ENCODE measurements around the gene TLE1. TPM values are rescaled to one million over a fixed set of nuclear protein-coding genes. Genes with fewer than 3 reads are reported as not detected.
"Not testable (repeated sequence)": the region's sequence is repeated elsewhere in the genome, so short reads cannot be mapped to it uniquely, and the experiment has no call there.

TLE1 gene
- total RNA-seq, 2 experiments from 2014 or later, result 0.50 to 0.68 TPM

- H3K27ac Mint-ChIP-seq, result no peak overlapping the region
- H3K9me3 Mint-ChIP-seq (ENCODE audit: insufficient read depth), result no peaks in the 10 kb centered on the region
- no peak overlapping the region for H3K4me3 Mint-ChIP-seq
- H3K36me3 Mint-ChIP-seq (ENCODE audit: low read depth), result no peaks in the 10 kb centered on the region
- no peak for ATAC-seq
- POLR2A ChIA-PET, result no interaction called here
- CTCF ChIA-PET, result no interaction called here
- peaks cover 15% of the 10 kb centered on the region for H3K27me3 Mint-ChIP-seq (ENCODE audit: low read depth)
- H3K4me1 Mint-ChIP-seq (ENCODE audit: low read depth), result peaks cover 8% of the 10 kb centered on the region
- DNase-seq, result no peak
Measured at GRCh38 chr9:81598123-81598497, 91.2 kb downstream of the TLE1 start.

GRCh38 chr9:81597419-81598122, 91.8 kb downstream of the TLE1 start:
- Mint-ChIP-seq H3K4me1 (ENCODE audit: low read depth) (peaks cover 8% of the 10 kb centered on the region), H3K36me3 (ENCODE audit: low read depth) (no peaks in the 10 kb centered on the region), H3K9me3 (ENCODE audit: insufficient read depth) (no peaks in the 10 kb centered on the region), H3K27ac (no peak overlapping the region), H3K4me3 (no peak overlapping the region), H3K27me3 (ENCODE audit: low read depth) (peaks cover 17% of the 10 kb centered on the region)
- DNase-seq (no peak), ATAC-seq (no peak)
- ChIA-PET POLR2A (no interaction called here), CTCF (no interaction called here)

DNA sequence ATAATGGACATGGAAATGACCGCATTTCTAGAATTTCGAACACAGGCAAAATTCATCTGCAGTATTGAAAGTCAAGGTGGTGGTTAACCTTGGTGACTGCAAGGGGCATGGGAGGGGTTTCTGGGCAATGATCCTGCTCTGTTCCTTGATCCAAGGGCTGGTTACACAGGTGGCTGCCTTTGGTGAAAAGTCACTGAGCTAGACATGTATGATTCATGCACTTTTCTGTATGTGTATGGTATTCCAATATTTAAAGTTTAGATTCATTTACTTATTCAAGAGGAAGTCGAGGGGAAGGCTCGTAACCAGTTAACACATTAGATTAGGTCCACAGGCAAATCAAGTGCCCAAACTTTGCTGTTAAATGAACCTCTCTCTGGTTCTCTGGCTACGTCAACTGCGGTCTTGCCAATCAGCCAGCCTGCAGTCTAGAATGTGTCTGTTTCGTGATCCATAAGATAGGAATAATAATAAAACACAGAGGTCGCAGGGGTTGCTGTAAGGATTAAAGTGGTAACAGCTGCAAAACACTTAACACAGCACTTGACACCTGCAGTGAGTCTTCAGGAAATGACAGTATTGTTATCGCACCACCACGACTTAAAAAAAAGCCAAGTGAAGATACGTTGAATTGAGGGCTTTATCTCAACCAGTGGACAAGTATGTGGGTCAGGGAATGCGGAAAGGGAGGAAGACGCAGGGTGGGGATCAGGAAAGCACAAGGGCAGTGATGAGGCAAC, 92.5 kb downstream of the TLE1 start:
- Mint-ChIP-seq H3K9me3 (ENCODE audit: insufficient read depth) (no peaks in the 10 kb centered on the region), H3K27me3 (ENCODE audit: low read depth) (peaks cover 17% of the 10 kb centered on the region), H3K36me3 (ENCODE audit: low read depth) (no peaks in the 10 kb centered on the region), H3K4me1 (ENCODE audit: low read depth) (peaks cover 8% of the 10 kb centered on the region), H3K27ac (no peak overlapping the region), H3K4me3 (no peak overlapping the region)
- no peak for ATAC-seq
- ChIA-PET POLR2A (no interaction called here), CTCF (no interaction called here)
- DNase-seq, result no peak

DNA sequence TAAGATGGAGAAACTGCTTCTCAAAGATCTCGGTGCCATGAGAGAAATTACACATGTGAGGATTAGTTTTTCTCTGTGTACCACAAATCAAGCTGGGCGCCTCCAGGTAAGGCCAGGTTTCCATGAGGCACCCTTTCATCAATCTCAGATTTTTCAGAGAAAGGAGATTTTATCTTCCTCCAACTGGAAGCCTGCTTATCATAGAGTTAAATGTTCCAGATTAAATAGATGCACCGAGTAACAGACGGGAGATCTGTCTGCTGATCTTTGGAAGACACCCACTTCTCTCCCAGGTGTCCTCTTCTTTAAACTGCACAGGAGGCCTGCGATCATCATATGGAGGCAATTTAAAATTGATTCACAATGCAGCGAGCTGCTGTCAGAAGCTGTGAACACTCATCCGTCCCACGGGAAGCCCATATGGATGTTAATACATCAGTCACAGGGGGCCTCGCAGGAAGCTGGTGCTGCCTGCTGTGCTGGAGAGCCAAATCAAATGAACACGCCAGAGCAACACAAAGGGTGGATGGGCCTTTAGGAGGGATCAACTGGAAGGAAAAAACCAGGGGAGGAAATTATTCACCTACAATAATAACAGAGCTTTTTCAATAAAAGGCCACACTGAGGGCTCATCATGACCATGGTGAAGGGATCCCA, 93.3 kb downstream of the TLE1 start:
- Mint-ChIP-seq H3K4me1 (ENCODE audit: low read depth) (peaks cover 8% of the 10 kb centered on the region), H3K27ac (no peak overlapping the region), H3K36me3 (ENCODE audit: low read depth) (no peaks in the 10 kb centered on the region), H3K9me3 (ENCODE audit: insufficient read depth) (no peaks in the 10 kb centered on the region), H3K4me3 (no peak overlapping the region), H3K27me3 (ENCODE audit: low read depth) (peaks cover 17% of the 10 kb centered on the region)
- ChIA-PET POLR2A (no interaction called here), CTCF (no interaction called here)
- ATAC-seq (no peak), DNase-seq (no peak)

- ATAC-seq; CTCF ChIA-PET; H3K9me3 Mint-ChIP-seq (ENCODE audit: insufficient read depth); DNase-seq; POLR2A ChIA-PET; H3K27ac Mint-ChIP-seq; H3K4me3 Mint-ChIP-seq; H3K4me1 Mint-ChIP-seq (ENCODE audit: low read depth); H3K36me3 Mint-ChIP-seq (ENCODE audit: low read depth): not testable (repeated sequence)
- H3K27me3 Mint-ChIP-seq (ENCODE audit: low read depth), result peaks cover 17% of the 10 kb centered on the region
Measured at GRCh38 chr9:81595293-81595692, 94.1 kb downstream of the TLE1 start.

GRCh38 chr9:81594415-81594814, 94.9 kb downstream of the TLE1 start:
- H3K4me1 Mint-ChIP-seq (ENCODE audit: low read depth), result peaks cover 8% of the 10 kb centered on the region
- H3K36me3 Mint-ChIP-seq (ENCODE audit: low read depth), result no peaks in the 10 kb centered on the region
- ATAC-seq (no peak), DNase-seq (no peak)
- H3K27ac Mint-ChIP-seq, result no peak overlapping the region
- CTCF ChIA-PET, result no interaction called here
- POLR2A ChIA-PET, result no interaction called here
- no peak overlapping the region for H3K4me3 Mint-ChIP-seq
- peaks cover 17% of the 10 kb centered on the region for H3K27me3 Mint-ChIP-seq (ENCODE audit: low read depth)
- no peaks in the 10 kb centered on the region for H3K9me3 Mint-ChIP-seq (ENCODE audit: insufficient read depth)

DNA sequence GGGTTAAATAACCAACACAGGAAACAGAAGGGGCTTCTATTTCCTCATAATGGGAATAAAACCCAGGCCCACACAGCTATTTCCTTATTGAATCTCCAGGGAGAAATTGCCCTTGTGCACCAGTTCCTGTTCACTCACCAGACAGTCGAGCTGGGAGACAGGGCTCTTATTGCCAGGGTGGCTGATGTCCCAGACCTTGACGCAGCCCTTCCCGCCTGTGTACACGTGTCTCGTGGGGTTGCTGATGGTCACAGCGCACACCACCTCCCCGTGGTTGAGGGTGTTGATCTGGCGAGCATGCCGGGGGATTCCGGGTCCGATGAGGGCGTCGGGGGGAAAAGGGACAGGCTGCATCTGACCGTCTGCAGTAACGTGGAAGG, 96.5 kb downstream of the TLE1 start:
- ATAC-seq (no peak), DNase-seq (no peak)
- Mint-ChIP-seq H3K36me3 (ENCODE audit: low read depth) (no peaks in the 10 kb centered on the region), H3K9me3 (ENCODE audit: insufficient read depth) (no peaks in the 10 kb centered on the region), H3K27me3 (ENCODE audit: low read depth) (peaks cover 13% of the 10 kb centered on the region), H3K4me3 (no peak overlapping the region), H3K27ac (no peak overlapping the region), H3K4me1 (ENCODE audit: low read depth) (peaks cover 8% of the 10 kb centered on the region)
- CTCF ChIA-PET, result no interaction called here
- POLR2A ChIA-PET, result no interaction called here

DNA sequence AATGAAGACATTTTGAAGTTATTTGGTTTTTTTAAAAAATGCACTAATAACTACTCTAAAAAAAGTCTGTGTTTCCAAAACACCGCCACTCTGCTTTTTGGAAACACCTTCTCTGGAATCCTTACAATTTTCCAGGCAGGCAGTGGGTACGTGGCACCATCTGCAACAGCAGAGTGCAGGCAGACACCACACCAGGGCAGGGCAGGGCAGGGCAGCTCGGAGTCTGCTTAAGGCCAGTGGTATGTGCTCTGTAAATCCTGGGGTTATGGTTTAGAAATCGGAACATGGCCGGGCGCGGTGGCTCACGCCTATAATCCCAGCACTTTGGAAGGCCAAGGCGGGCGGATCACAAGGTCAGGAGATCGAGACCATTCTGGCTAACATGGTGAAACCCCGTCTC, 97.6 kb downstream of the TLE1 start:
- ATAC-seq, result no peak
- Mint-ChIP-seq H3K9me3 (ENCODE audit: insufficient read depth) (no peaks in the 10 kb centered on the region), H3K4me1 (ENCODE audit: low read depth) (peaks cover 1% of the 10 kb centered on the region), H3K27me3 (ENCODE audit: low read depth) (peaks cover 10% of the 10 kb centered on the region), H3K4me3 (no peak overlapping the region), H3K36me3 (ENCODE audit: low read depth) (no peaks in the 10 kb centered on the region), H3K27ac (no peak overlapping the region)
- POLR2A ChIA-PET, result no interaction called here
- no peak for DNase-seq
- CTCF ChIA-PET, result no interaction called here

GRCh38 chr9:81590688-81591087, 98.7 kb downstream of the TLE1 start:
- no peaks in the 10 kb centered on the region for H3K36me3 Mint-ChIP-seq (ENCODE audit: low read depth)
- CTCF ChIA-PET, result no interaction called here
- DNase-seq, result no peak

GRCh38 chr9:81589819-81590218, 99.5 kb downstream of the TLE1 start:
- Mint-ChIP-seq H3K27ac (no peak overlapping the region), H3K9me3 (ENCODE audit: insufficient read depth) (no peaks in the 10 kb centered on the region), H3K4me3 (no peak overlapping the region), H3K4me1 (ENCODE audit: low read depth) (no peaks in the 10 kb centered on the region), H3K36me3 (ENCODE audit: low read depth) (no peaks in the 10 kb centered on the region), H3K27me3 (ENCODE audit: low read depth) (peaks cover 9% of the 10 kb centered on the region)
- no peak for ATAC-seq
- ChIA-PET CTCF (no interaction called here), POLR2A (no interaction called here)
- DNase-seq, result no peak

More at GRCh38 chr9:81590688-81591087, 98.7 kb downstream of the TLE1 start:
- ATAC-seq, result no peak
- H3K27me3 Mint-ChIP-seq (ENCODE audit: low read depth), result peaks cover 9% of the 10 kb centered on the region
- H3K9me3 Mint-ChIP-seq (ENCODE audit: insufficient read depth), result no peaks in the 10 kb centered on the region
- H3K4me1 Mint-ChIP-seq (ENCODE audit: low read depth), result no peaks in the 10 kb centered on the region
- no peak overlapping the region for H3K4me3 Mint-ChIP-seq
- POLR2A ChIA-PET, result no interaction called here
- H3K27ac Mint-ChIP-seq, result no peak overlapping the region

GRCh38 chr9:81589392-81589791, 100.0 kb downstream of the TLE1 start:
- Mint-ChIP-seq H3K9me3 (ENCODE audit: insufficient read depth) (no peaks in the 10 kb centered on the region), H3K27ac (no peak overlapping the region), H3K4me1 (ENCODE audit: low read depth) (no peaks in the 10 kb centered on the region), H3K27me3 (ENCODE audit: low read depth) (peaks cover 9% of the 10 kb centered on the region), H3K36me3 (ENCODE audit: low read depth) (no peaks in the 10 kb centered on the region), H3K4me3 (no peak overlapping the region)
- ChIA-PET CTCF (no interaction called here), POLR2A (no interaction called here)
- ATAC-seq (no peak), DNase-seq (no peak)

GRCh38 chr9:81588148-81588871, 101.0 kb downstream of the TLE1 start:
- no peaks in the 10 kb centered on the region for H3K36me3 Mint-ChIP-seq (ENCODE audit: low read depth)

More at GRCh38 chr9:81588148-81588871, 101.0 kb downstream of the TLE1 start:
- CTCF ChIA-PET, result no interaction called here
- Mint-ChIP-seq H3K27ac (no peak overlapping the region), H3K9me3 (ENCODE audit: insufficient read depth) (no peaks in the 10 kb centered on the region), H3K4me3 (no peak overlapping the region), H3K4me1 (ENCODE audit: low read depth) (no peaks in the 10 kb centered on the region), H3K27me3 (ENCODE audit: low read depth) (peaks cover 3% of the 10 kb centered on the region)
- POLR2A ChIA-PET, result no interaction called here
- no peak for ATAC-seq
- DNase-seq, result no peak

Measured in activated CD8-positive, alpha-beta T cell treated with anti-CD3 and anti-CD28 coated beads, Interleukin-2, amount 10 ng/mL, durations not matched to agents 7 days and 5 days (primary cell).